ENCODE measurements around the gene ST6GALNAC3. TPM values are rescaled to one million over a fixed set of nuclear protein-coding genes. Genes with fewer than 3 reads are reported as not detected.
A peak's percentile ranks its signal among the peaks of the same experiment; 100 is the strongest.

Gene ST6GALNAC3
- total RNA-seq, 1 donor from 2014 or later, result 23.6 TPM

GRCh38 chr1:76083189-76083588 lies 8.6 kb downstream of the ST6GALNAC3 start:
- peak overlapping the region; percentile 22 for H3K27ac ChIP-seq
- no peaks in the 10 kb centered on the region for H3K27me3 ChIP-seq
- no peak overlapping the region for H2AFZ ChIP-seq (replicated peaks)
- peaks cover 32% of the 10 kb centered on the region for H3K4me1 ChIP-seq
- peaks cover 9% of the 10 kb centered on the region for H3F3A ChIP-seq (ENCODE audit: low read depth)
- H3K4me2 ChIP-seq, result peak overlapping the region; percentile 29
- TF ChIP-seq EZH2 (IDR thresholded peaks at IDR 0.05) (no peak), EZH2phosphoT487 (IDR thresholded peaks at IDR 0.05) (no peak), CTCF (IDR thresholded peaks at IDR 0.05) (no peak)
- peak; percentile 34 for DNase-seq (ENCODE audit: low spot score)
- peaks cover 41% of the 10 kb centered on the region for H3K4me1 Mint-ChIP-seq
- H3K27ac Mint-ChIP-seq, result peak overlapping the region; percentile 57
- H3K36me3 Mint-ChIP-seq, result no peaks in the 10 kb centered on the region
- no peaks in the 10 kb centered on the region for H3K36me3 ChIP-seq
- no peak overlapping the region for H3K4me3 ChIP-seq
- no peak overlapping the region for H3K4me3 Mint-ChIP-seq
- no peaks in the 10 kb centered on the region for H3K27me3 Mint-ChIP-seq (ENCODE audit: insufficient read depth, low read depth)
- H3K9ac ChIP-seq, result no peak overlapping the region
- no peaks in the 10 kb centered on the region for H3K9me3 ChIP-seq (ENCODE audit: low read depth)
- no peaks in the 10 kb centered on the region for H3K9me3 Mint-ChIP-seq
- H3K79me2 ChIP-seq (ENCODE audit: low read depth), result peaks cover 65% of the 10 kb centered on the region
- H4K20me1 ChIP-seq (ENCODE audit: low read depth), result peaks cover 42% of the 10 kb centered on the region

- peaks cover 41% of the 10 kb centered on the region for H3K4me1 Mint-ChIP-seq
- Histone ChIP-seq H3K4me1 (peaks cover 32% of the 10 kb centered on the region), H3K79me2 (ENCODE audit: low read depth) (peaks cover 61% of the 10 kb centered on the region), H3F3A (ENCODE audit: low read depth) (peaks cover 9% of the 10 kb centered on the region), H3K9me3 (ENCODE audit: low read depth) (no peaks in the 10 kb centered on the region), H2AFZ (replicated peaks) (no peak overlapping the region), H3K4me2 (no peak overlapping the region), H3K27me3 (no peaks in the 10 kb centered on the region), H3K9ac (no peak overlapping the region), H3K27ac (no peak overlapping the region), H3K4me3 (no peak overlapping the region), H4K20me1 (ENCODE audit: low read depth) (peaks cover 42% of the 10 kb centered on the region), H3K36me3 (no peaks in the 10 kb centered on the region)
- TF ChIP-seq EZH2 (IDR thresholded peaks at IDR 0.05) (no peak), CTCF (IDR thresholded peaks at IDR 0.05) (no peak), EZH2phosphoT487 (IDR thresholded peaks at IDR 0.05) (no peak)
- H3K27me3 Mint-ChIP-seq (ENCODE audit: insufficient read depth, low read depth), result no peaks in the 10 kb centered on the region
- H3K4me3 Mint-ChIP-seq, result no peak overlapping the region
- H3K9me3 Mint-ChIP-seq, result no peaks in the 10 kb centered on the region
- no peak overlapping the region for H3K27ac Mint-ChIP-seq
- H3K36me3 Mint-ChIP-seq, result peaks cover 4% of the 10 kb centered on the region
- DNase-seq (ENCODE audit: low spot score), result no peak
These were observed 9.6 kb downstream of the ST6GALNAC3 start for GRCh38 chr1:76084029-76084627.

GRCh38 chr1:76084685-76085084 lies 10.1 kb downstream of the ST6GALNAC3 start:
- Histone ChIP-seq H2AFZ (replicated peaks) (no peak overlapping the region), H4K20me1 (ENCODE audit: low read depth) (peaks cover 39% of the 10 kb centered on the region), H3K27me3 (no peaks in the 10 kb centered on the region), H3K36me3 (no peaks in the 10 kb centered on the region), H3K9me3 (ENCODE audit: low read depth) (no peaks in the 10 kb centered on the region), H3K4me3 (no peak overlapping the region), H3F3A (ENCODE audit: low read depth) (peaks cover 9% of the 10 kb centered on the region), H3K79me2 (ENCODE audit: low read depth) (peaks cover 60% of the 10 kb centered on the region), H3K27ac (no peak overlapping the region), H3K4me2 (no peak overlapping the region), H3K9ac (no peak overlapping the region), H3K4me1 (peaks cover 29% of the 10 kb centered on the region)
- DNase-seq (ENCODE audit: low spot score), result no peak
- Mint-ChIP-seq H3K4me3 (no peak overlapping the region), H3K4me1 (peaks cover 38% of the 10 kb centered on the region), H3K27ac (no peak overlapping the region), H3K36me3 (peaks cover 4% of the 10 kb centered on the region), H3K9me3 (no peaks in the 10 kb centered on the region), H3K27me3 (ENCODE audit: insufficient read depth, low read depth) (no peaks in the 10 kb centered on the region)
- TF ChIP-seq EZH2phosphoT487 (IDR thresholded peaks at IDR 0.05) (no peak), CTCF (IDR thresholded peaks at IDR 0.05) (no peak), EZH2 (IDR thresholded peaks at IDR 0.05) (no peak)
